Hepatocyte (in vitro differentiated cells): ENCODE results near the gene SORT1.

Experiments used
- CTCF ChIP-seq: fragments of 200-600 bp; sonication (generic); IDR thresholded peaks from 2 replicates; pipeline ENCODE4 v1.5.1; 2016; ENCODE audit warnings: antibody characterized with exemption, mild to moderate bottlenecking; ENCODE audit not compliant: poor library complexity
- EZH2 ChIP-seq: fragments of 200-600 bp; sonication (generic); IDR thresholded peaks from 2 replicates; pipeline ENCODE4 v1.6.1; 2016; ENCODE audit warnings: antibody characterized with exemption, mild to moderate bottlenecking, borderline replicate concordance
- EZH2phosphoT487 ChIP-seq: fragments of 200-600 bp; sonication (generic); IDR thresholded peaks from one replicate; pipeline ENCODE4 v1.6.1; 2018; ENCODE audit warnings: antibody characterized with exemption, mild to moderate bottlenecking, low read depth, moderate library complexity; ENCODE audit not compliant: unreplicated experiment, severe bottlenecking

- TF ChIP-seq EZH2phosphoT487, result no peak
- no peak for TF ChIP-seq CTCF
- no peak for TF ChIP-seq EZH2
Measured at GRCh38 chr1:109263234-109263596, 134.5 kb downstream of the SORT1 start.
